Activated T-cell treated with anti-CD3 and anti-CD28 coated beads, Interleukin-2, amount 50 U/mL, for 1 hour (primary cell): ENCODE data around the gene GPR12.
"Not testable (repeated sequence)": the region's sequence is repeated elsewhere in the genome, so short reads cannot be mapped to it uniquely, and the experiment has no call there.

Experiments used
- DNase-seq: peaks from one replicate; pipeline ENCODE4 v3.0.0-alpha.2; 2020

GPR12 gene

DNA sequence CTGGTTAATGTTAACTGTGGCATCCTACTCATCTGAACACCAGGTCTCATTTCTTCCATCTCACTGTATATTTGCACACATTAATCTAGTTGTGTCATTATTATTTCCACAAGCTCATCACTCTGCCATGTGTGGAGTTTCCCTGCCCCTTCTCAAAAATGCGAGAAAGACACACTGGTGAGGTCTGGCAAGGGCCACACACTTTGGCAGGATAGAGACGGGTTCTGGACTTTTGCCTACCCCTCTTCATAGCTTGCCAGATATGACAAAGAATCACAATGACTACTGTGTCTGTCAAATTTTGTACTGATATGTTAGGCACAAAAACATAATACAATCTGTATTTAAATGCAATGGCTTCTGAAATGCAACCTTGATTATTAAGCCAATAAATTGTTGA, 12.9 kb downstream of the GPR12 start:
- no peak for DNase-seq

GRCh38 chr13:26743971-26744370, 16.6 kb downstream of the GPR12 start:
- DNase-seq, result no peak

- DNase-seq, result no peak
Measured at GRCh38 chr13:26742691-26743358, 17.8 kb downstream of the GPR12 start.

DNA sequence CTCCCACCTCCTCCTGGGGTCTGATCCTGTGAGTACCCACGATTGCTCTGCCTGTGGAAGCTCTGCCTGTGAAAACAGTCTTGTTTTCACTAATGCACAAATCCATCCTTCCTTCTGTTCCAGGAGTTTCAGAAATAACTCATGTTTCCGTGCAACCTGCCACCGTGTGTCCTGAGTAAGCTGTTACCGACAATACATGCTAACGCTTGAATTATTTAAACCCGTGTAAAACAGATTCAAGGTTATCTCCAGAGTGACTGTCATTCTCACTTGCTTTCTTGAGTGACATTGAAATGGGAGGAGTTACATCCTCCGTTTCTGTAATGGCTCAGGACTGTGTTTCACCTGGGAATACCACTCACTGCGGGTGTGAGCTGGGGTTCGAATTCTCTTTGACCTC, 24.9 kb downstream of the GPR12 start:
- DNase-seq, result no peak

GRCh38 chr13:26727633-26728032, 33.0 kb downstream of the GPR12 start:
- no peak for DNase-seq

DNA sequence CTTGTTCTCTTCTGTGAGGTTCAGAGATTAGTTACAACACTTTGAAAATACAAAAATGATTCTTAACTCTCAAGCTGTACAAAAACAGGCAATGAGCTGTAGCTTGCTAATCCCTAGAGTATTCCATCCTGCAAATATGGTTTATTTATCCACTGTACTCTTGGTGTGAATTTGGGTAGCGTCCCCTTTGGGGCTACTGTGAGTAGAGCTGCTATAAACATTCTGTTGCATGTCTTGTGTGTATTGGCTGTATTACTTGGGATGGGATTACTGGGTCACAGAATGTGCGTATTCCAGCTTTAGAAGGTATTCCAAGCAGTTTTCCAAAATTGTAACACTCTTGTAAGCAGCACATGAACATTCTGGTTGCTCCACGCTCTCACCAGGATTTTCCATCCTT, 33.5 kb downstream of the GPR12 start:
- DNase-seq, result no peak

DNA sequence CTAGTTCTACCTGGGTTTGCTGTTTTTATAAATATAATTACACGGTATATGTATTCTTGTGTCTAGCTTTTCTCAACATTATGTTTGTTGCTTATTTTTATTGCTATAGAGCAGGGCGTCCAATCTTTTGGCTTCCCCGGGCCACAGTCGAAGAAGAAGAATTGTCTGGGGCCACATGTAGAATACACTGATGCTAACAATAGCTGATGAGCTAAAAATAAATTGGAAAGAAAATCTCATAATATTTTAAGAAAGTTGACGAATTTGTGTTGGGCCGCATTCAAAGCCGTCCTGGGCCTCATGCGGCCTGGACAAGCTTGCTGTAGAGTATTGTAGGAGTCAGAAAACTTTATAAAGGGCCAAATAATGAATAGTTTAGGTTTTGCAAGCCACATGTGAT, 33.9 kb downstream of the GPR12 start:
- no peak for DNase-seq

DNA sequence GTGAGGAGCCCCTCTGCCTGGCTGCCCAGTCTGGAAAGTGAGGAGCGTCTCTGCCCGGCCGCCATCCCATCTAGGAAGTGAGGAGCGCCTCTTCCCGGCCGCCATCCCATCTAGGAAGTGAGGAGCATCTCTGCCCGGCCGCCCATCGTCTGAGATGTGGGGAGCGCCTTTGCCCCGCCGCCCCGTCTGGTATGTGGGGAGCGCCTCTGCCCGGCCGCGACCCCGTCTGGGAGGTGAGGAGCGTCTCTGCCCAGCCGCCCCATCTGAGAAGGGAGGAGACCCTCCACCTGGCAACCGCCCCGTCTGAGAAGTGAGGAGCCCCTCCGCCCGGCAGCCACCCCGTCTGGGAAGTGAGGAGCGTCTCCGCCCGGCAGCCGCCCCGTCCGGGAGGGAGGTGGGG, 37.0 kb downstream of the GPR12 start:
- not testable (repeated sequence) for DNase-seq

- no peak for DNase-seq
Measured at GRCh38 chr13:26722321-26722720, 38.3 kb downstream of the GPR12 start.

- DNase-seq, result peak; percentile 27
Measured at GRCh38 chr13:26721251-26722121, 39.1 kb downstream of the GPR12 start.

GRCh38 chr13:26719356-26719945, 41.1 kb downstream of the GPR12 start:
- no peak for DNase-seq

DNA sequence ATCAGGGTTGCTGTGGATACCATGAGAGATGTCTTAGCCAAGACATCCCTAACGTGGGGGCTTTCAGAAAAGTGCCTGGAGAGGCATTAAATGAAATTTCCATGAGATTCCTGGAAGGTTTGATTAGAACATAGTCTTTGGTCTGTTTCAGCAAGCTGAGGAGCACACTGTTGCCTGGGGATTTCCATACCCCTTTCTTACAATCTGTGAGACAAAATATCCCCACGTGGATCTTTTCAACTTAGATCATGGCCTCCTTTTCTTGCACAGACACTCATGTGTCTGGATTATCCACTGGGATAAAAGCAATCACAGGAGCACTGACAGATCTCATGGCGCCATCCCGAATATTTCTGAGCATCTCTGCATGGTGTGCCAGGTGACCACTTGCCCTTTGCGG, 41.7 kb downstream of the GPR12 start:
- DNase-seq, result no peak

- no peak for DNase-seq
Measured at GRCh38 chr13:26718146-26718545, 42.4 kb downstream of the GPR12 start.

GRCh38 chr13:26716984-26717383, 43.6 kb downstream of the GPR12 start:
- no peak for DNase-seq

DNA sequence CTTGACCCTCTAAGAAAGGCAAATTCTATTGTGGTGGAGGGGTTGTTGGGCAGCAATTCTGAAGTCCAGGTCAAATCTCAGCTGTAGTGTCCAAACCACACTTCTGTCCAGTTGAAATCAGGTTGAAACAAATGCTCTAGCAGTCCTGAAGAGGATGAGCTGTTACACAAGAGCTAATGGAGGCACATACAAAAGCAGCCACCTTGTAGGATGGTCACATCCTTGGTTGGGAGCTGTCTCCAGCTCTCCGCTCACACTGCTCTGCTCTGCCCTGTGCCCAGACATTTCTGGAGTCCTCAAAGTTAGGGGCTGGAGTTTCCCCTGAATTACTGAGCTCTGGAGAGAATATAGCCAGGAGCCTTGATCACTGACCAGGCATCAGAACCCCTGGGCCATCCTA, 47.2 kb downstream of the GPR12 start:
- no peak for DNase-seq

DNA sequence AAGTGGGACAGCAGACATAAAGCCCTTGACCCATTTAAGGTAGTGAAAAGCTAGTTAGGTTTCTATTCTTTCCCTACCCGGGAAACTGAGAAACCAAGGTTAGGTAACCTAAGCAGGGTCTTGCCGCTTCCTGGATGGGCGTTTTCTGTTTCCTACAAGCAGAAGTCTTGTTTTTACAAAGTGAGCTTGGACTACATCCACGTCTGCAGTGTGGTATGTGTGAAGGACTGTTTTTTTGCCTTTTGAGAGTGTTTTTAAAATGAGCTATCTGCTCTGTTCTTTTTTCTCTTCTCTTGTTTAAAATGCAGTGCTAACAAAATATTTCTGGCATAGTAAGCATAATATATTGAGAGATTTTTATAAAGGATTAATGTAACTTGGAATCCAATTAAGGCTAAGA, 49.4 kb downstream of the GPR12 start:
- DNase-seq, result no peak

DNA sequence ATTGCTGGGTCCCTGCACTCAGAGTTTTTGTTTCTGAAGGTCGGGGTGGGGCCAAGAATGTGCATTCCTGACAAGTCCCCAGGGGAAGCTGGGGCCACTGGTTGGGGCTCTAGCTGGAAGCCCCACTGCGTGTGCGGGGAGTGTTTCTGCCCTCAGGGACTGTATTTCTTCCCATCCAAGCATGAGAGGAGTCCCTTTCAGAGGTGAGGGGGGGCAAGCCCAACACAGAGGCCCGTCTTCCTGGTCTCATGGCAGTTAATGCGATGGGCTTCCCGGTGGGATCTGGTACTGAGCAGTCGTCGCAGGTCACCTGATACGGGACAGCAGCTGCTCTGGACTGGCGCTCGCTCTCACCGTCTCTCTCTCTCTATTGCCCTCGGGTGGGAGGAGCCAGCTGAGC, 50.4 kb downstream of the GPR12 start:
- no peak for DNase-seq

- DNase-seq, result no peak
Measured at GRCh38 chr13:26709461-26709860, 51.1 kb downstream of the GPR12 start.

DNA sequence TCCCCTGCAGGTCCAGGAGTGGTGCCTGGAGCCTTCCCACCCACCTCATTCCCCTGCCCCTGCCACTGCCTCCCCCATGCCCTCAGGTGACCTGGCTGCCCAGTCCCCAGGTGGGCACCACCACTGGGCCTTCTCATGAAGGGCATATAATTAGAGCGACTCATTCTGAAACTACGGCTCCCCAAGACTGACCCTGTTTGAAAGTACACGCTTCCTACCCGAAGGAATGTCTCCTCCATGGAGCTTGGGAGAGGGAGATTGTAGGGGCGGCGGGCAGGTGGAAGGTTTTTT, 52.6 kb downstream of the GPR12 start:
- no peak for DNase-seq

DNA sequence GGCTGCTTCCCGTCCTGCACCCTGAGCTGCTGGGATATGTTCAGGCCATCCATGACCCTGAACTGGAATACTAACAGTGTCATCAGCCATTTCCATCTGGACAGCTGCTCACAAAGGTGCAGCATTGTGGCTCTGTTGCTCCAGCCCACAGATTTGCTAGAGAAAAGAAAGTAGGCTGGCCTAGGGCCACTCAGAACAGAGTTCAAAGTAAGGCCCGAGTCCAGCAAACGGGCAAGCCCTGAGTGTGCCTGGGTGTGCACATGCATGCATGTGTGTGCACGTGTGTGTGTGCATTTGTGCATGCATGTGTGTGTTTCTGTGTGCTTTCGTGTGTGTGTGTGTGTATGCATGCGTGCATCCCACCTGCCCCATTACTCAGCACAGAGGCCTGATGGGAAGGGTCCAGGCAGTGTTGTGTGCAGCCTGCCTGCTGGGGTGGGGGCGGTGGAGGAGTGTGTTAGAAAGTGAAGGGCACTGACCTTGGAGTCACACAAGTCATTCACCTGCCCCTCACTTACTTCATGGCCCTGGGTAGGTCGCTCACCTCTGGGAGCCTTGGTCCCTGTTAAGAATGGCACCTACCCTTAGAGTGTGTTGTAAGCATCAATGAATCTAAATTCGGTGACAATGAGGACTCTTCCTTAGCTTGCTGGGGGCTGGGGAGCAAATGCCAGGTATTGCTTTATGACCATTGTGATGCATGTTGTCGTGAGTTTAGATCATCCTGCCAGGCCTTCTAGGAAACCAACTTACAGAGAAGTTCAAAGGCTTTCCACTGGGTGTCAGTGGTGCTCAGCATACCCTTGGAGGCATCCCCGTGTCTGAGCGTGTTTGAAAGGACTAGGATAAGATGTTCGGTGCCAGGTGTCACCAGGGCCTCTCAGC, 53.2 kb downstream of the GPR12 start:
- peak; percentile 39 for DNase-seq

DNA sequence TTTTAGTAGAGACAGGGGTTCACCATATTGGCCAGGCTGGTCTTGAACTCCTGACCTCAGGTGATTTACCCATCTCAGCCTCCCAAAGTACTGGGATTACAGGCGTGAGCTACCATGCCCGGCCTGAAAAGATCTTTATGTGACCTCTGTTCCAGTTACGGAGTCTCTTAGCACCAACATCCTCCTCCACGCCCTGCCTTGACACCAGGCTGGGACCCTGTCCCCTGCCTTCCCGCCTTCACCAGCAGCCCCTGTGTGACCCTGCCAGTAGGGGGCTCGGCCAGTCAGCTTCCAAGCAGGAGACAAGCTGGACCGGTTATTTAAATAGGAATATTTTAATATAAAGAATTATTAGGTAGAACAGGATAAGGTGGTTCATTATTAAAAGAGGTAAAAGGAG, 54.2 kb downstream of the GPR12 start:
- no peak for DNase-seq

GRCh38 chr13:26705536-26705935, 55.0 kb downstream of the GPR12 start:
- no peak for DNase-seq
